ENCODE results near the gene SERP2. TPM values are rescaled to one million over a fixed set of nuclear protein-coding genes. Genes with fewer than 3 reads are reported as not detected.

SERP2 gene
- total RNA-seq, 1 donor from 2014 or later = 2.8 TPM

- DNase-seq (no peak), ATAC-seq (peak; percentile 54)
- intact Hi-C loops (cut with DNase I) = no loop called here
- no peaks in the 10 kb centered on the region for H3K36me3 ChIP-seq
- no peaks in the 10 kb centered on the region for H3K9me3 ChIP-seq
- no peaks in the 10 kb centered on the region for H3K27me3 ChIP-seq
- no peak for TF ChIP-seq CTCF (IDR thresholded peaks at IDR 0.05)
- peaks cover 8% of the 10 kb centered on the region for H3K4me1 ChIP-seq
- no peak overlapping the region for H3K27ac ChIP-seq
- H3K4me3 ChIP-seq = no peak overlapping the region
Observed at GRCh38 chr13:44331912-44332851, 41.4 kb upstream of the SERP2 start.

DNA sequence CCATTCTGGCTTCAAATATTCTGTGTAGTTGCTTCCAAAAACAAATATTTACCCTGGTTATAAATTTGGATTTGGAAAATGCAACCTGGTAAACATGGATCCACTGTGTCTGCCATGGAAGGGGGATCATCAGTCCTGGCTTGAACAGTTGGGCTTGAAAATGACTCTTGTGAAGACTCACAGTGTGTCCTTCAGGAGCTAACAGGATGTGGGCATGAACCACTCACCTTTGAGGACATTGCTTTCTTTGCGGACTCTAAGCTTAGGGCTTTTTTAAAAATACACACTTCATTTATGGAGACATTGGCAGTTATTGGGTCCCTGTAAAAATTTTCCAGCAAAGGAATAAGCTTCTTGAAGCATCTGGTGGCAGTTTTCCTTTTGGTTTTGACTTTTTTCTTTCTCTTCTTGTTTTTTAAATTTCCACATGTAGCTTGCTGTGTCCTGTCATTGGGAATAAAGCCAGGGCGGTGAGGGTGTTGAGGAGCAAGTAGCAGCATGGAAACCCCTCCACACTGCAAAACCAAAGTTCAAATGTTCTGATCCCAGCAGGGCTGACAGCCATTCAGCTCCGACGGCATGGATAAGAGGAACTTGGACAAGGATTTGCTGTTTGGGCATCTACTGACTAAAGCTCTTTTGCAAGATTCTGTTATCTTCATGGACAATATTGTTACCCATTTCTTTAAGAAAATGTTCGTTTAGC is 39.5 kb upstream of the SERP2 start:
- H3K9me3 ChIP-seq = no peaks in the 10 kb centered on the region
- ATAC-seq (no peak), DNase-seq (no peak)
- peaks cover 8% of the 10 kb centered on the region for H3K4me1 ChIP-seq
- no peaks in the 10 kb centered on the region for H3K27me3 ChIP-seq
- intact Hi-C loops (cut with DNase I) = no loop called here
- no peak for TF ChIP-seq CTCF (IDR thresholded peaks at IDR 0.05)
- no peak overlapping the region for H3K4me3 ChIP-seq
- H3K27ac ChIP-seq = no peak overlapping the region
- no peaks in the 10 kb centered on the region for H3K36me3 ChIP-seq

DNA sequence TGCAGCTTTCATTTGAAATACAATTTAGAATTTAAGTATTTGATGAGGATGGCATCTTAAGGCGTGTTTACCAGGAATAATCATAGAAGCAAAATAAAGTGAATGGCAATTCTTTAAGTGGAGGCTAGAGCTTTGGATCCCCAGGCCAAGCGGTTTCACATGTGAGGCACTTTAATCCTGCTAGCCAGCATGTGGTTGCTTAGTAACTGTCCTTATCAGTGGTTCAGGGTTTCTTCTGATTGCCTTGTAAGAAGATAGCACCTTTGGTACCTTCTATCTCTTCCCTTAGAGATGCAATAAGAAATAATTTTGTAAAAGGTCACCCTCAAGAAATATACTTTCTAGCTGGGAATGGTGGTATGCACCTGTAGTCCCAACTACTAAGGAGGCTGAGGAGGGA is 38.9 kb upstream of the SERP2 start:
- ATAC-seq (no peak), DNase-seq (no peak)
- Histone ChIP-seq H3K27ac (no peak overlapping the region), H3K4me3 (no peak overlapping the region), H3K4me1 (peaks cover 8% of the 10 kb centered on the region), H3K27me3 (no peaks in the 10 kb centered on the region), H3K36me3 (no peaks in the 10 kb centered on the region), H3K9me3 (no peaks in the 10 kb centered on the region)
- no peak for TF ChIP-seq CTCF (IDR thresholded peaks at IDR 0.05)
- intact Hi-C loops (cut with DNase I) = no loop called here

GRCh38 chr13:44336934-44337333 is 36.7 kb upstream of the SERP2 start:
- H3K9me3 ChIP-seq = no peaks in the 10 kb centered on the region
- no peak overlapping the region for H3K27ac ChIP-seq
- no peak for TF ChIP-seq CTCF (IDR thresholded peaks at IDR 0.05)
- no peak overlapping the region for H3K4me3 ChIP-seq
- H3K4me1 ChIP-seq = peaks cover 5% of the 10 kb centered on the region
- no peaks in the 10 kb centered on the region for H3K27me3 ChIP-seq
- ATAC-seq (no peak), DNase-seq (no peak)
- intact Hi-C loops (cut with DNase I) = no loop called here
- no peaks in the 10 kb centered on the region for H3K36me3 ChIP-seq

DNA sequence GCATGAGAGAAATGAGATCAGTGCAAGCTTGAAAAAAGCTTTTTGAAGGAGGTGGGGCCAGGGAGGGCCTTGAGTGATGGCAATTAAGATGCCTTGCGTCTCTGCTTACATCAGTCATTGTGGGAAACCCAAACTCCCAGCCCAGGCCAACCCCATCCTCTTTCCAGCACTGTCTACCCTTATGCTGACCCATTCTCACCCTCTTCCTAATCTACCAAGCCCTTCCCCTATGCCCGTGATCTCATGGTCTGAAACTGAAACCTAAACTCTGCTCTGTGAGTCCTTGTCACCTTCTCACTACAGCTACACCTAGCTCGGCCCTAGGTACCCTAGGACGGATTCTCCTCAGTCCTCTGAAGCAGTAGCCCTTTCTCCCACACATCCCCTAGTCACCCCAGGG is 36.0 kb upstream of the SERP2 start:
- no peaks in the 10 kb centered on the region for H3K9me3 ChIP-seq
- no peak overlapping the region for H3K4me3 ChIP-seq
- H3K27ac ChIP-seq = no peak overlapping the region
- no peaks in the 10 kb centered on the region for H3K4me1 ChIP-seq
- no peaks in the 10 kb centered on the region for H3K36me3 ChIP-seq
- intact Hi-C loops (cut with DNase I) = no loop called here
- DNase-seq (no peak), ATAC-seq (no peak)
- H3K27me3 ChIP-seq = no peaks in the 10 kb centered on the region
- TF ChIP-seq CTCF (IDR thresholded peaks at IDR 0.05) = no peak
